H1 (cell line): ENCODE data around the gene HOXB6. TPM values are rescaled to one million over a fixed set of nuclear protein-coding genes. Genes with fewer than 3 reads are reported as not detected.

Experiments
- CTCF ChIA-PET: fragments of 300-600 bp; sonication (Branson Sonifier 250); formaldehyde crosslinking; loops from one replicate; lab custom pipeline; 2021; ENCODE audit not compliant: partially characterized antibody; lab: Charles Lee
- POLR2A ChIA-PET: fragments of 300-600 bp; sonication (Branson Sonifier 250); formaldehyde crosslinking; loops from one replicate; lab custom pipeline; 2021; ENCODE audit warnings: inconsistent platforms; ENCODE audit not compliant: partially characterized antibody; lab: Charles Lee
- DNase-seq, 2 experiments: peaks; one replicate each; pipeline versions ENCODE4 v3.0.0 to v3.0.0-alpha.2; 2010 to 2022; ENCODE audit warnings: low spot score in 2 of 2, low read depth in 1 of 2, mixed read lengths in 1 of 2
- FAIRE-seq: peaks from 2 replicates; lab custom pipeline; 2011; peaks lifted over from hg19 to GRCh38; lab: Jason Lieb, UNC
- H2AFZ ChIP-seq: 2 replicates; pipeline ENCODE4 v1.8.1; 2012; ENCODE audit warnings: low read length, inconsistent platforms
- H2AK5ac ChIP-seq: 2 replicates; pipeline ENCODE4 v1.6.1; 2013; ENCODE audit warnings: low read depth, low read length
- H2BK120ac ChIP-seq: replicated peaks from 2 replicates; pipeline ENCODE3; 2013; ENCODE audit warnings: low read depth, low read length, inconsistent platforms
- H2BK12ac ChIP-seq: 2 replicates; pipeline ENCODE4 v1.6.1; 2013; ENCODE audit warnings: low read depth, low read length
- H2BK15ac ChIP-seq: 2 replicates; pipeline ENCODE4 v1.6.1; 2013; ENCODE audit warnings: low read length
- H2BK20ac ChIP-seq: 2 replicates; pipeline ENCODE4 v1.6.1; 2013; ENCODE audit warnings: low read length
- H2BK5ac ChIP-seq: 2 replicates; pipeline ENCODE4 v1.6.1; 2013; ENCODE audit warnings: low read depth, low read length
- H3K14ac ChIP-seq: 2 replicates; pipeline ENCODE4 v1.6.1; 2013; ENCODE audit warnings: inconsistent platforms; ENCODE audit not compliant: insufficient read length
- H3K18ac ChIP-seq: 2 replicates; pipeline ENCODE4 v1.6.1; 2013; ENCODE audit warnings: low read length; ENCODE audit errors: extremely low read depth
- H3K23ac ChIP-seq: 2 replicates; pipeline ENCODE4 v1.6.1; 2013; ENCODE audit warnings: inconsistent platforms; ENCODE audit not compliant: insufficient read length
- H3K23me2 ChIP-seq: 2 replicates; pipeline ENCODE4 v1.6.1; 2013; ENCODE audit warnings: low read depth, low read length
- H3K27ac ChIP-seq: 2 replicates; pipeline ENCODE4 v1.6.1; 2011; ENCODE audit warnings: low read depth, low read length, inconsistent platforms
- H3K27me3 ChIP-seq, 4 experiments: replicated peaks in 1 of 4; 1 replicate in 1 of 4; 2 replicates in 3 of 4; pipeline versions ENCODE4 v1.6.1 to v1.8.1; 2011 to 2013; ENCODE audit warnings: low read length in 3 of 4, mild to moderate bottlenecking in 3 of 4, inconsistent platforms in 2 of 4, mixed read lengths in 2 of 4, moderate library complexity in 1 of 4; ENCODE audit not compliant: control insufficient read depth in 3 of 4, insufficient read depth in 3 of 4; ENCODE audit errors: extremely low read depth in 1 of 4
- H3K36me3 ChIP-seq, 4 experiments: 2 replicates each; pipeline versions ENCODE4 v1.6.1 to v1.8.1; 2011 to 2013; ENCODE audit warnings: mild to moderate bottlenecking in 4 of 4, low read length in 3 of 4, moderate library complexity in 2 of 4, control low read depth in 1 of 4, inconsistent platforms in 1 of 4; ENCODE audit not compliant: insufficient read depth in 4 of 4, control insufficient read depth in 2 of 4
- H3K4ac ChIP-seq: replicated peaks from 2 replicates; pipeline ENCODE3; 2013; ENCODE audit warnings: low read length, low read depth, mixed read lengths, inconsistent platforms; ENCODE audit not compliant: insufficient read length
- H3K4me1 ChIP-seq, 4 experiments: replicated peaks in 1 of 4; 1 replicate in 1 of 4; 2 replicates in 3 of 4; pipeline versions ENCODE4 v1.6.1 to v1.8.1; 2011 to 2013; ENCODE audit warnings: low read length in 3 of 4, inconsistent platforms in 2 of 4, mixed read lengths in 1 of 4; ENCODE audit not compliant: insufficient read depth in 4 of 4, control insufficient read depth in 3 of 4
- H3K4me2 ChIP-seq, 2 experiments: 2 replicates each; pipeline versions ENCODE4 v1.6.1 to v1.8.1; 2011 to 2013; ENCODE audit warnings: low read depth in 2 of 2, low read length in 2 of 2, control low read depth in 1 of 2, inconsistent platforms in 1 of 2, mild to moderate bottlenecking in 1 of 2; ENCODE audit not compliant: insufficient read depth in 1 of 2
- H3K4me3 ChIP-seq, 4 experiments: fragments of 200-600, 300-600 bp in 1 of 4; sonication (generic), shearing (Covaris generic), sonication (Bioruptor Twin) in 1 of 4; 2 replicates each; pipeline versions ENCODE4 v1.5.1 to v1.8.1; 2011 to 2016; ENCODE audit warnings: low read length in 4 of 4, low read depth in 3 of 4, control low read depth in 2 of 4, inconsistent platforms in 2 of 4, mild to moderate bottlenecking in 2 of 4, mixed read lengths in 1 of 4, moderate library complexity in 1 of 4; ENCODE audit not compliant: insufficient read depth in 2 of 4; ENCODE audit errors: extremely low read depth in 1 of 4
- H3K56ac ChIP-seq: replicated peaks from 2 replicates; pipeline ENCODE3; 2013; ENCODE audit warnings: low read depth, mild to moderate bottlenecking, mixed read lengths, low read length, inconsistent platforms; ENCODE audit not compliant: insufficient read length
- H3K79me1 ChIP-seq: 2 replicates; pipeline ENCODE4 v1.6.1; 2013; ENCODE audit warnings: low read depth, low read length, control low read depth
- H3K79me2 ChIP-seq, 2 experiments: 2 replicates each; pipeline versions ENCODE4 v1.6.1 to v1.8.1; 2012 to 2013; ENCODE audit warnings: low read length in 2 of 2, mild to moderate bottlenecking in 2 of 2, inconsistent platforms in 1 of 2; ENCODE audit not compliant: insufficient read depth in 2 of 2, control insufficient read depth in 1 of 2
- H3K9ac ChIP-seq, 4 experiments: replicated peaks in 1 of 4; 1 replicate in 1 of 4; 2 replicates in 3 of 4; pipeline versions ENCODE4 v1.6.1 to v1.8.1; 2011 to 2013; ENCODE audit warnings: low read depth in 3 of 4, low read length in 3 of 4, control low read depth in 2 of 4, mild to moderate bottlenecking in 2 of 4, moderate library complexity in 2 of 4, inconsistent platforms in 1 of 4; ENCODE audit errors: extremely low read depth in 1 of 4
- H3K9me3 ChIP-seq, 2 experiments: 2 replicates each; pipeline versions ENCODE4 v1.6.1 to v1.8.1; 2012 to 2013; ENCODE audit warnings: mild to moderate bottlenecking in 2 of 2, moderate library complexity in 2 of 2, control low read depth in 1 of 2, inconsistent platforms in 1 of 2, low read depth in 1 of 2, low read length in 1 of 2, mixed read lengths in 1 of 2; ENCODE audit not compliant: insufficient read depth in 2 of 2
- H4K20me1 ChIP-seq, 2 experiments: replicated peaks in 1 of 2; 2 replicates each; pipeline versions ENCODE3 to v1.8.1; 2011 to 2013; ENCODE audit warnings: inconsistent platforms in 2 of 2, low read length in 2 of 2, mild to moderate bottlenecking in 1 of 2; ENCODE audit not compliant: insufficient read depth in 2 of 2, control insufficient read depth in 1 of 2
- H4K5ac ChIP-seq: 2 replicates; pipeline ENCODE4 v1.6.1; 2013; ENCODE audit warnings: low read length, low read depth, mixed read lengths, inconsistent platforms; ENCODE audit not compliant: insufficient read length
- H4K8ac ChIP-seq: 2 replicates; pipeline ENCODE4 v1.8.0; 2013; ENCODE audit warnings: mild to moderate bottlenecking, moderate library complexity, low read length, inconsistent platforms; ENCODE audit not compliant: insufficient read depth; ENCODE audit errors: extremely low read depth
- H4K91ac ChIP-seq: replicated peaks from 2 replicates; pipeline ENCODE3; 2013; ENCODE audit warnings: low read length, mixed read lengths, inconsistent platforms; ENCODE audit not compliant: insufficient read length
- ASH2L ChIP-seq: fragments of 200-600, 300-600 bp; sonication (generic); IDR thresholded peaks from one replicate; pipeline ENCODE4 v1.7.1; 2017; ENCODE audit warnings: low read length
- FOSL1 ChIP-seq: IDR thresholded peaks from 2 replicates; pipeline ENCODE4 v1.6.1; 2011; ENCODE audit warnings: mild to moderate bottlenecking, low read depth, low read length, moderate library complexity; ENCODE audit not compliant: insufficient read depth
- RNF2 ChIP-seq: fragments of 200-900, 300-1000 bp; sonication (generic); IDR thresholded peaks from 2 replicates; pipeline ENCODE4 v1.7.1; 2016; ENCODE audit warnings: borderline replicate concordance, low read depth, mild to moderate bottlenecking, antibody characterized with exemption, low read length; ENCODE audit not compliant: poor library complexity, severe bottlenecking; ENCODE audit errors: missing control alignments
- WGBS, 2 experiments: shearing (Covaris generic) in 1 of 2; methylation state at CpG; one replicate each; pipeline versions ENCODE4 v1.1.6 to v1.1.7; 2013 to 2015; ENCODE audit warnings: low lambda C conversion rate in 2 of 2, mixed read lengths in 2 of 2, inconsistent platforms in 1 of 2, low coverage in 1 of 2, missing lambda C conversion rate in 1 of 2; ENCODE audit not compliant: insufficient replicate concordance in 2 of 2, insufficient coverage in 1 of 2, insufficient read length in 1 of 2; ENCODE audit errors: extremely low coverage in 1 of 2, missing lambda C conversion rate in 1 of 2; 5-methylcytosine and 5-hydroxymethylcytosine counted together
- polyA plus RNA-seq, 7 experiments: library from polyadenylated mRNA; depleted of rRNA in 3 of 7; stranded (reverse) in 5 of 7; unstranded in 2 of 7; fragments of >200 nt in 5 of 7; fragments of 200-250 nt in 2 of 7; gene quantifications; 1 replicate in 5 of 7; 2 replicates in 1 of 7; 4 replicates in 1 of 7; pipeline versions ENCODE4 v1.2.1 to v1.2.3, GENCODE V29; 2011 to 2013; ENCODE audit warnings: missing spikeins in 2 of 7, mixed read lengths in 2 of 7
- total RNA-seq: library from RNA; stranded (reverse); fragmentation: NEBNext Ultra II Directional; extraction: Animal tissue kit (Norgen Biotek cat#: 25700); gene quantifications from 2 replicates; pipeline ENCODE4 v1.2.1, GENCODE V29; 2021

HOXB6 gene
- total and polyA plus RNA-seq, 2 of the 8 experiments (the other 6 are each of a cell fraction or from before 2014, with no cell fraction given), result not detected

DNA sequence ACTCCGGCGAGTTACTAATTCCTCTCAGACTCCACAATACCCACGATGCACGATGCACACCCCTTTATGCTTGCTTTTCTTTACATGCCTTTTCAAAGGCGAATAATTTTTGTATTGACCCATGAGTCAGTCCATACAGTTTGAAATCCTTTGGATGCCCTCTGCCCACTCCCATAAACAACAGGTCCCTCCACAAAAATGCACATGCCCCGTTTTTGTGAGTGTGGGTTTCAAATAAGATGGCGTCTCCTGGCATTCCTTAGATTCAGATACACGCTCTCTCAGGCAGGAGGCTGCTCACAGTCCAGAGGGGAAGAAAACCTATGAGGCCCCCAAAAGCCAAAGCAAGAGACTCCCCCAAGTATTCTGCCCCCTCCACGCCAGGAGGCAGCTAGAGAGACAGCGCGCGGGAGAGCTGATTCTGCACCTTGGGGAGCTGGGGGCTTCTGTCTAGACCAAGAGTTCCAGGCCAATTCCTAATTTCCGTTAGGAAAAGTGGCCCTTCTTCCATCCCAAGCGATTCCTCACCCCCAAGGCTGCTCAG lies 40.9 kb upstream of the HOXB6 start:
- no peak overlapping the region for H4K8ac ChIP-seq
- peak overlapping the region in 1 of 4 experiments; percentile 51; a peak in 2 of 8 replicates for H3K4me3 ChIP-seq
- no peak overlapping the region for H2AFZ ChIP-seq
- no peak overlapping the region for H3K14ac ChIP-seq
- no peak for DNase-seq
- no peaks in the 10 kb centered on the region for H3K79me2 ChIP-seq
- TF ChIP-seq ASH2L (no peak), RNF2 (peak; percentile 74), FOSL1 (no peak)
- 20% methylated on average over 14 of the region's 14 CpGs; no CpG with 5 or more reads in 1 of the 2 experiments for whole genome bisulfite sequencing, 2 experiments
- no peak overlapping the region; the same call in 1 of the 2 replicates for H2BK15ac ChIP-seq
- no peak for FAIRE-seq
- peaks cover 3% of the 10 kb centered on the region; the same call in 1 of the 2 replicates for H3K23me2 ChIP-seq
- H4K5ac ChIP-seq, result no peak overlapping the region
- H2BK120ac ChIP-seq, result no peak overlapping the region
- H3K18ac ChIP-seq, result no peak overlapping the region
- peaks cover 0 to 14% (median 9%) of the 10 kb centered on the region in 4 experiments; a peak in 5 of 7 replicates for H3K4me1 ChIP-seq
- peaks cover 6 to 26% of the 10 kb centered on the region in 2 experiments for H4K20me1 ChIP-seq
- no peak overlapping the region for H2BK5ac ChIP-seq
- no peaks in the 10 kb centered on the region for H3K79me1 ChIP-seq
- ChIA-PET CTCF (interaction anchor here (1.2 to 1.4 kb wide), 3 partner anchors 9 to 233 kb away, joined by 3 to 6 read pairs (median 4); no protein-coding TSS in a partner anchor), POLR2A (interaction anchor here (0.7 to 0.9 kb wide), 2 partner anchors 9 to 73 kb away, joined by 3 to 4 read pairs; no protein-coding TSS in a partner anchor)
- H2BK12ac ChIP-seq, result 0 out of 2 replicates have a peak overlapping the region, but pooled peaks have one; percentile 9
- no peak overlapping the region for H3K56ac ChIP-seq
- no peak overlapping the region for H3K27ac ChIP-seq
- H3K36me3 ChIP-seq, result peaks cover 0 to 10% (median 0%) of the 10 kb centered on the region in 4 experiments; a peak in 1 of 8 replicates
- H4K91ac ChIP-seq, result no peak overlapping the region
- H3K27me3 ChIP-seq, result peaks cover 85 to 97% (median 90%) of the 10 kb centered on the region in 4 experiments
- peak overlapping the region; percentile 56 to 73; a peak in 3 of 4 replicates for H3K4me2 ChIP-seq
- no peaks in the 10 kb centered on the region for H3K9me3 ChIP-seq
- no peak overlapping the region for H3K23ac ChIP-seq
- H2AK5ac ChIP-seq, result no peak overlapping the region
- H3K9ac ChIP-seq, result no peak overlapping the region
- H2BK20ac ChIP-seq, result no peak overlapping the region
- H3K4ac ChIP-seq, result no peak overlapping the region
